HG03025 (cell line): ENCODE data around the gene CNTN5.

Experiments
- ATAC-seq: cut with Tn5 transposase; IDR thresholded peaks from one replicate; pipeline ENCODE4 v1.9.1; 2021; ENCODE audit warnings: mild to moderate bottlenecking, moderate library complexity; ENCODE audit not compliant: unreplicated experiment, low FRiP score

Gene CNTN5

GRCh38 chr11:99489581-99489980 is 468.8 kb downstream of the CNTN5 start:
- no peak for ATAC-seq

GRCh38 chr11:99494065-99494464 is 473.3 kb downstream of the CNTN5 start:
- ATAC-seq = no peak

DNA sequence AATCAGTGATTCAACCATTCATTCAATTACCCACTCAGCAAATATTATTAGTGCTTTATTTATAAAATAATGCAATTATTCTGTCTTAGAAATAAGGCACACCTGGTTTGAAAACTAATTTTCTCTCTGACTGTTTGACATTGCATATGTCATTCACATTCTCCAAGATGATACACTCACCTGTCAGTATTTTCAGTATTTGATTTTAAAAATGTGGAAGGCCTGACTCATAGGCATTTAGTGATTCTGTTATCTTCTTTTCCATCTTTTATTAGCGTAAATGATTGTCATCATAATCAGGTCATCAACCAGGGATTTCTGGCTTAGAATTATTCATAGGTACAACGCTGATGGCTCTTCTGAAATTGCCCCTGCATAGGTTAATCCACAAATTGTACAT is 480.9 kb downstream of the CNTN5 start:
- no peak for ATAC-seq

- ATAC-seq = no peak
Measured at GRCh38 chr11:99505316-99505715, 484.6 kb downstream of the CNTN5 start.

DNA sequence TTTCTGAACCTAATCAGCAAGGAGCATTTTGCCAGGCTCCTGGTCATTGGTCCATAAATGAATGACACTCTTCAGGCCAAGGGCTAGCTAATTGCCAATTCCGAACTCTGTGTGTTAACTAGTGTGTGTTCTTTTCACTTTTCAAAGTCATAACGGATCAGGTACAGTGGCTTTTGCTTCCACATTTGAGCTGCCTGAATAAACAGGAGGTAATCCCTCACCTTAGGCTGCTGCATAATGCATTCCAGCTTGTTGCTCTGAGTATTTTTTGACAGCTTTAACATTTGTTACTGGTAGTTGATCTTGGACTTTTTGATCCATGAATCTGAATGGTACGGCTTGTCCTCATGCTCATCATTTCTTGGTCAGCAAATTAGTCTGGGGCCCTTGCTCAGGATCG is 485.1 kb downstream of the CNTN5 start:
- no peak for ATAC-seq

DNA sequence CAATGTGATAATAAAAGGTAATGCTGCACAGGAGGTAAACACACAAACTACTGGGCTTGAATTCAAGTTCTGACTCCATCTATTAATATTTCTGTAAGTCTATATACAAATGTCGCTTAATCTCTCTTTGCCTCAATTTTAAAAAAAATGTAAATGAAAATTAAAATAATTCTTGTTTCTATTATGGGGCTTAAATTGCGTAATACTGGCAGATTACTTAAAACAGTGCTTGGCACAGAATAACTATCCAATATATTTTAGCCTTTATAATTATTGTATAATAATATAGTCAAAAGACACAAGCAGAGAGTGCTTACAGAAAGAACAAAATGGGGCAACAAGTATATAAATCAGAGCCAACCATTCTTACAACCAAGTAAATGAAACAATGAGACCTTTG is 489.1 kb downstream of the CNTN5 start:
- no peak for ATAC-seq

DNA sequence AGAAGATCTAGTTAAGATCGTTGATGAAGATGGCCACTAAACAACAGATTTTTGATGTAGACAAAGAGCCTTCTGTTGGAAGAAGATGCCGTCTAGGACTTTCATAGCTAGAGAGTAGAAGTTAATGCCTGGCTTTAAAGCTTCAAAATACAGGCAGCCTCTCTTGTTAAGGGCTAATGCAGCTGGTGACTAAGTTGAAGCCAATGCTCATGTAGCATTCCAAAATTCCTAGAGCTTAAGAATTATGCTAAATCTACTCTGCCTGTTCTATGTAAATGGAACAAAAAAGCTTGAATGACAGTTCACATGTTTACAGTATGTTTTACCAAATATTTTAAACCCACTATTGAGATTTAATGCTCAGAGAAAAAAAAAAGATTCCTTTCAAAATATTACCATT is 492.6 kb downstream of the CNTN5 start:
- ATAC-seq = no peak

DNA sequence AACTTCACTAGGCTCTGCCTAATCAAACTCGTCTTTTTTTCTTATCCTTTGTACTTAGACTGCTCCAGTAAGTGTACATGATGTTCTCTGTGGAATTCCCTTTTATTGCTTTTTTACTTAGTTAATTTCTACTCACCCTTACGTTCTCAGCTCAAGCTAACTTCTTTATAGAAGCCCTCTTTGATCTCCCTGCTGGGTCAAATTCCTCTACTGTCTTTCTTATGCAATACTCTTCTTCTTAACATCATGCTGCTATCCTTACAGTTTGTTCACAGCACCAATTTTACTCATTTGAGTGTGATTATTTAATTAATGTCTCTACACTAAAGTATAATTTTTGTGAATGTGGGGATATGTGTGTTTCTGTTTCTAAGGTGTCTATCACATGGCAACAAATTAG is 498.3 kb downstream of the CNTN5 start:
- ATAC-seq = no peak

GRCh38 chr11:99522467-99523173 is 501.9 kb downstream of the CNTN5 start:
- ATAC-seq = no peak

DNA sequence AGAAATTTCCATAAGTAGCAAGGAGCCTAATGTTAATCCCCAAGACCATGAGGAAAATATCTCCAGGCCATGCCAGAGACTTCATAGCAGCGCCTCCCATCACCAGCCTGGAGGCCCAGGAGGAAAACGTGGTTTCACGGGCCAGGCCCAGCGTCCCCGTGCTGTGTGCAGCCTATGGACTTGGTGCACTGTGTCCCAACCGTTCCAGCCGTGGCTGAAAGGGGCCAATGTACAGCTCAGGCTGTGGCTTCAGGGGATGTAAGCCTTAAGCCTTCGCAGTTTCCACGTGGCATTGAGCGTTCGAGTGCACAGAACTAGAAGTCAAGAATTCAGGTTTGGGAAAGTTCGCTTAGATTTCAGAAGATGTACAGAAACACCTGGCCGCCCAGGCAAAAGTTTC is 510.7 kb downstream of the CNTN5 start:
- no peak for ATAC-seq

GRCh38 chr11:99534812-99535211 is 514.1 kb downstream of the CNTN5 start:
- ATAC-seq = no peak

DNA sequence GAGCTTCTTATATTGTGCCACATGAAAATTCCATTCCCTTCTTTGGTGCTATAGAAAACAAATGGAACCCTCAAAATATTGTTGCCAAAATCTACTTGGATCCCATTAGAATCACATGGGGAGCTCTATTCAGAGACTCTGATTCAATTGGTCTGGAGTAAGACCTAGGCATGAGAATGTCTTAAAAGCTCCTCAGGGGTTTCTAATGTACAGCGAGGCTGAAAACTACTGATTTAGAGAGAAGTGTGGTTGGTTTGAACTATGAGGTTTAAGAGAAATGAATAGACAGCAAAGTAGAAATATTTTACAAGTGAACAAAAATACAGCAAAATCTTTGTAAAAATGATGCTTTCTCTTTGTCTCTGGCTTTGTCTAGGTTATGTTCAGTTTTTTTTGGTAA is 514.7 kb downstream of the CNTN5 start:
- ATAC-seq = no peak

- ATAC-seq = no peak
Measured at GRCh38 chr11:99535819-99536218, 515.1 kb downstream of the CNTN5 start.

DNA sequence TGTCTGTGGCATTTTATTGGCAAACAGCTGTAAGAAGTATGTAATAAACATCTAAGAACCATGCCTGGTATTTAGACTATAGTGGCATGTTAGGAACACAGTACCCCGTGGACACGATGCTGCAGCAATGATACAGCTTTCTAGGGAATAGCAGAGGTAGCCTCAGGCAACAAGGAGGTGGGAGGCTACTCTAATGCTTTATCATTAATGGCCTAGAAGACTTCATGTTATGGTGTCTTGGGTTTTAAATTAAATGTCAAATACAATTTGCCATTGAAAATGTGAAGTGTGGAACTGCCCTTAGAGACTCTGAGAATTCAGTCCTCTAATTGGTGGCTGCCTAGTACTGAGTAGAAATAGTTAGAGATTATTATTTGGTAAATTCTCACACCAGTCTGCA is 516.9 kb downstream of the CNTN5 start:
- ATAC-seq = no peak

GRCh38 chr11:99545616-99546015 is 524.9 kb downstream of the CNTN5 start:
- no peak for ATAC-seq

- no peak for ATAC-seq
Measured at GRCh38 chr11:99548264-99548663, 527.5 kb downstream of the CNTN5 start.

DNA sequence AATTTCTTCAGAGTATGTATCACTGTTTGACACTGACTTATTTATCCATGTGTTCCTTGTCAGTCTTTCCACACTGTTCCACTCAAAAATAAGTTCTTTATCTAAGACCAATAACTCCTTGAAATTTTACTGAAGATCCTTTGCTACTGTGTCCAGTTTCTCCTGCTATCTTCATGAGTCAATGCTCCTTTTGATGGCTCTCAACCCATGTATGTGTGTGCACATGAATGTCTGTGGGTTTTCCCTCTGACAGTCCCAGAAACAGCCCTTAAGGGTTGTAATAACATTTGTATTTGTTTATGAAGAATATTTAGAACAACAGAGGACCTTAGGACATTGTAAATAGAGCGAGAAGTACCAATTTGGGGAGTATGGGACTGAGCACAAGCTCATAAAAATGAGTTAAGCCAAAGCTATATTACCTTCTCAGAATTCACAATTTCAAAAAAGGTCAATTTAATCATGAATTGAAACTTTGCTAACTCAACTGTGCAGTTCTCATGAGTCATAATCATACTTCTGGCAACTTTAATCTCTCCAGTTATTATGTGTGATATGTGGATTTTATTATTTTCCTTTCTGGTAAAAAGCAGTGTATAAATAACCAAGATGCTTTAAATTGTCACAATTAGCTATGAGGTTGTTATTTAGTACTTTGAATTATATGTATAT is 533.6 kb downstream of the CNTN5 start:
- ATAC-seq = no peak

GRCh38 chr11:99555486-99555885 is 534.7 kb downstream of the CNTN5 start:
- no peak for ATAC-seq

GRCh38 chr11:99565333-99565732 is 544.6 kb downstream of the CNTN5 start:
- ATAC-seq = no peak

GRCh38 chr11:99567334-99567956 is 546.7 kb downstream of the CNTN5 start:
- no peak for ATAC-seq

DNA sequence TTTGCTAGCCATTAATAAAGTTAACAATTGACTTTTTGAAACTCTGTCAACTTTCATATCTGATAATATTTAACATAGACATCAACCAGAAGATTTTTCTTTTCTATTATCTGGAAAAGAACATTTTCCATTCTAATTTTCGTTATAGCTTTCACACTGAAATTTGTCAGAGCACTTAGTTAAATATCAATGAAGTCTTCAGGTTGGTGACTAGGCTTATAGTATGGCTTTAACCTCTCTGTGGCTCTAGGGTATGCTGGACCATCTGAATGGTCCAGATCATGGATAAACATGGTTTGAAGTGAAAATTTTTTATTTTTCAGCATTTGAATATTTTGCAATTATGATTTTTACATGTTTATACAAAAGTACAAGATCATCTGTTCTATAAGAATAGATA is 548.1 kb downstream of the CNTN5 start:
- ATAC-seq = no peak

DNA sequence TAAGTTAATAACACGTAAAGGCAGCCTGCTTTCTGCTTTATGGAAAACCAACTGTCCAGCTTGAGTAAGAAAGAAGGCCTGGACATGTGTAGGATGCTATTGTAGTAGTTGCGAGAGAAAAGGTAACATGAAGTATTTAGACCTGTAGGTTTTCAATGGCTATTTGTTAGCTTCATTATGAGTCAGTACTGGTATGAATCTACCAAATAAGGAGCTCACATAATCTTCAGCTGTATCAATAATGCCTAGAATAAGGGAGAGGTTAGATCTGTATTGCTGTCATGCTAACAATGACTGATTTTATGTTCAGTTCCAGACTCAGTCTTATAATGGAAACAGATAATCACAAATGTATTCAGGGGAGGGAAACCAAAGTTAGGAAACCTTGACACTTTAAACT is 550.3 kb downstream of the CNTN5 start:
- ATAC-seq = no peak
